HCT116 (cell line): ENCODE results near the gene KRTAP9-7. TPM values are rescaled to one million over a fixed set of nuclear protein-coding genes. Genes with fewer than 3 reads are reported as not detected.

Experiments
- ATAC-seq: fragments of 200-7000 bp; cut with Tn5 transposase; 2 replicates; pipeline ENCODE4 v1.9.1; 2020; ENCODE audit warnings: mild to moderate bottlenecking, moderate library complexity
- BruUV-seq: library from RNA; stranded (reverse); fragments of 400-500 nt; replicated peaks from 2 replicates; lab custom pipeline; 2021; lab: Mats Ljungman, UMichigan
- CTCF ChIA-PET: fragments of 300-600 bp; sonication (Branson Sonifier 250); formaldehyde crosslinking; loops from one replicate; lab custom pipeline; 2021; ENCODE audit warnings: antibody characterized with exemption; lab: Charles Lee
- POLR2A ChIA-PET: fragments of 300-600, 350-600 bp; sonication (Branson Sonifier 250); formaldehyde crosslinking; loops from one replicate; lab custom pipeline; 2021; ENCODE audit warnings: antibody characterized with exemption; lab: Charles Lee
- RAD21 ChIA-PET, 2 experiments: fragments of 300-600 bp; sonication (Branson Sonifier 250); formaldehyde crosslinking; loops; one replicate each; lab custom pipeline; 2023; ENCODE audit warnings: low total read pairs in 2 of 2; ENCODE audit not compliant: uncharacterized antibody in 2 of 2, unreplicated experiment in 2 of 2, low non-redundant PET in 1 of 2; lab: Charles Lee
- DNase-seq: peaks from one replicate; pipeline ENCODE4 v3.0.0-alpha.2; 2010; ENCODE audit warnings: low read depth, low spot score
- H2AFZ ChIP-seq: fragments of 200-600 bp; shearing (Covaris generic), sonication (generic); 2 replicates; pipeline ENCODE4 v1.6.1; 2017; ENCODE audit warnings: low read depth, mixed run types, mixed read lengths, antibody characterized with exemption, low read length; ENCODE audit not compliant: poor library complexity, severe bottlenecking
- H3K27ac ChIP-seq: 2 replicates; pipeline ENCODE4 v1.5.1; 2012; ENCODE audit warnings: low read depth, low read length
- H3K27me3 ChIP-seq: fragments of 200-600 bp; sonication (generic); 2 replicates; pipeline ENCODE4 v1.6.1; 2016; ENCODE audit warnings: mixed run types, low read length, mixed read lengths; ENCODE audit not compliant: insufficient read depth
- H3K36me3 ChIP-seq, 2 experiments: fragments of 200-500 bp in 1 of 2; fragments of 200-600 bp in 1 of 2; sonication (Bioruptor generic) in 1 of 2; sonication (generic) in 1 of 2; 2 replicates each; pipeline versions ENCODE4 v1.5.1 to v1.6.1; 2014 to 2016; ENCODE audit warnings: low read length in 2 of 2, inconsistent platforms in 1 of 2, mixed read lengths in 1 of 2, mixed run types in 1 of 2; ENCODE audit not compliant: insufficient read depth in 2 of 2, control insufficient read depth in 1 of 2
- H3K4me1 ChIP-seq, 2 experiments: fragments of 200-600 bp in 1 of 2; sonication (generic) in 1 of 2; 2 replicates each; pipeline versions ENCODE4 v1.5.1 to v1.6.1; 2012 to 2017; ENCODE audit warnings: low read length in 2 of 2, inconsistent platforms in 1 of 2, mild to moderate bottlenecking in 1 of 2, mixed read lengths in 1 of 2, mixed run types in 1 of 2, moderate library complexity in 1 of 2; ENCODE audit not compliant: insufficient read depth in 2 of 2, control insufficient read depth in 1 of 2
- H3K4me2 ChIP-seq: fragments of 200-600 bp; sonication (generic); 2 replicates; pipeline ENCODE4 v1.6.1; 2017; ENCODE audit warnings: mixed run types, low read length, mixed read lengths
- H3K4me3 ChIP-seq, 2 experiments: fragments of 200-600 bp in 1 of 2; sonication (generic) in 1 of 2; replicated peaks in 1 of 2; 2 replicates each; pipeline ENCODE4 v1.5.1; 2011 to 2016; ENCODE audit warnings: low read length in 2 of 2, control low read depth in 1 of 2, low read depth in 1 of 2, mild to moderate bottlenecking in 1 of 2, mixed read lengths in 1 of 2, mixed run types in 1 of 2
- H3K79me2 ChIP-seq: fragments of 200-600 bp; sonication (generic); 2 replicates; pipeline ENCODE4 v1.6.1; 2017; ENCODE audit warnings: mild to moderate bottlenecking, mixed run types, low read length, moderate library complexity, mixed read lengths; ENCODE audit not compliant: insufficient read depth
- H3K9ac ChIP-seq: fragments of 200-600 bp; sonication (generic); 2 replicates; pipeline ENCODE4 v1.6.1; 2016; ENCODE audit warnings: low read length, mixed read lengths
- H3K9me2 ChIP-seq: fragments of 200-600 bp; sonication (generic), shearing (Covaris generic); 2 replicates; pipeline ENCODE4 v1.6.1; 2017; ENCODE audit warnings: mixed run types, mild to moderate bottlenecking, moderate library complexity; ENCODE audit not compliant: insufficient read depth
- H3K9me3 ChIP-seq, 2 experiments: fragments of 200-500 bp in 1 of 2; fragments of 200-600 bp in 1 of 2; sonication (Bioruptor generic) in 1 of 2; sonication (generic) in 1 of 2; 2 replicates each; pipeline ENCODE4 v1.6.1; 2014 to 2017; ENCODE audit warnings: low read length in 2 of 2, mixed read lengths in 2 of 2, inconsistent platforms in 1 of 2, low read depth in 1 of 2, mild to moderate bottlenecking in 1 of 2, mixed run types in 1 of 2, moderate library complexity in 1 of 2; ENCODE audit not compliant: control insufficient read depth in 1 of 2, insufficient read depth in 1 of 2
- H4K20me1 ChIP-seq: fragments of 200-600 bp; sonication (generic), shearing (Covaris generic); 2 replicates; pipeline ENCODE4 v1.6.1; 2017; ENCODE audit warnings: mixed run types, mild to moderate bottlenecking, moderate library complexity; ENCODE audit not compliant: insufficient read depth
- CBX3 ChIP-seq: IDR thresholded peaks from 2 replicates; pipeline ENCODE4 v1.6.1; 2012; ENCODE audit warnings: low read depth
- CEBPB ChIP-seq: IDR thresholded peaks from 2 replicates; pipeline ENCODE4 v1.6.1; 2012; ENCODE audit warnings: low read depth
- EGR1 ChIP-seq: IDR thresholded peaks from 2 replicates; pipeline ENCODE4 v1.6.1; 2012; ENCODE audit warnings: low read depth
- EZH2 ChIP-seq: fragments of 200-600 bp; sonication (generic); IDR thresholded peaks from 2 replicates; pipeline ENCODE4 v1.6.1; 2017; ENCODE audit warnings: antibody characterized with exemption, mixed run types
- EZH2phosphoT487 ChIP-seq: fragments of 200-600 bp; IDR thresholded peaks from 2 replicates; pipeline ENCODE4 v1.6.1; 2018; ENCODE audit warnings: antibody characterized with exemption, borderline replicate concordance
- FOSL1 ChIP-seq: IDR thresholded peaks from 2 replicates; pipeline ENCODE4 v1.6.1; 2012; ENCODE audit warnings: low read depth
- JUND ChIP-seq: IDR thresholded peaks from 2 replicates; pipeline ENCODE4 v1.6.1; 2012
- POLR2A ChIP-seq: IDR thresholded peaks from 2 replicates; pipeline ENCODE4 v1.7.0; 2011; ENCODE audit warnings: borderline replicate concordance; ENCODE audit not compliant: insufficient read depth, insufficient read length; ENCODE audit errors: extremely low read depth
- RAD21 ChIP-seq: IDR thresholded peaks from 2 replicates; pipeline ENCODE4 v1.6.1; 2012; ENCODE audit warnings: low read depth, mild to moderate bottlenecking
- SIN3A ChIP-seq: IDR thresholded peaks from 2 replicates; pipeline ENCODE4 v1.6.1; 2012; ENCODE audit warnings: low read depth
- TCF7L2 ChIP-seq: IDR thresholded peaks from 2 replicates; pipeline ENCODE4 v1.7.0; 2011; ENCODE audit warnings: borderline replicate concordance, inconsistent platforms; ENCODE audit not compliant: insufficient read depth, insufficient read length; ENCODE audit errors: extremely low read depth
- YY1 ChIP-seq: IDR thresholded peaks from 2 replicates; pipeline ENCODE4 v1.6.1; 2011; ENCODE audit warnings: low read length, low read depth, moderate library complexity, mild to moderate bottlenecking; ENCODE audit not compliant: insufficient replicate concordance; ENCODE audit errors: extremely low read depth
- ZFX ChIP-seq: fragments of 450-650 bp; IDR thresholded peaks from 2 replicates; pipeline ENCODE4 v1.6.1; 2017
- intact Hi-C: fragments of 100-400 bp; cut with micrococcal nuclease; formaldehyde crosslinking; loops from 2 replicates; pipeline ENCODE4 v1.10.0; 2022
- total RNA-seq: library from RNA; stranded (reverse); gene quantifications from one replicate; pipeline ENCODE4 v1.2.1, GENCODE V29; 2021; ENCODE audit not compliant: unreplicated experiment
- TF ChIP-seq, protein P1 (sequence below): IDR thresholded peaks from 2 replicates; pipeline ENCODE4 v1.6.1; 2012
- TF ChIP-seq, protein P2 (sequence below): IDR thresholded peaks from 2 replicates; pipeline ENCODE4 v1.6.1; 2011; ENCODE audit warnings: mild to moderate bottlenecking, low read length, moderate library complexity; ENCODE audit not compliant: insufficient replicate concordance; ENCODE audit errors: extremely low read depth
- TF ChIP-seq, protein P3 (sequence below): IDR thresholded peaks from 2 replicates; pipeline ENCODE4 v1.6.1; 2012; ENCODE audit warnings: low read depth
- TF ChIP-seq, protein P4 (sequence below): IDR thresholded peaks from 2 replicates; pipeline ENCODE4 v1.6.1; 2012

KRTAP9-7 gene
- total RNA-seq, 1 experiment from 2014 or later = not detected

DNA sequence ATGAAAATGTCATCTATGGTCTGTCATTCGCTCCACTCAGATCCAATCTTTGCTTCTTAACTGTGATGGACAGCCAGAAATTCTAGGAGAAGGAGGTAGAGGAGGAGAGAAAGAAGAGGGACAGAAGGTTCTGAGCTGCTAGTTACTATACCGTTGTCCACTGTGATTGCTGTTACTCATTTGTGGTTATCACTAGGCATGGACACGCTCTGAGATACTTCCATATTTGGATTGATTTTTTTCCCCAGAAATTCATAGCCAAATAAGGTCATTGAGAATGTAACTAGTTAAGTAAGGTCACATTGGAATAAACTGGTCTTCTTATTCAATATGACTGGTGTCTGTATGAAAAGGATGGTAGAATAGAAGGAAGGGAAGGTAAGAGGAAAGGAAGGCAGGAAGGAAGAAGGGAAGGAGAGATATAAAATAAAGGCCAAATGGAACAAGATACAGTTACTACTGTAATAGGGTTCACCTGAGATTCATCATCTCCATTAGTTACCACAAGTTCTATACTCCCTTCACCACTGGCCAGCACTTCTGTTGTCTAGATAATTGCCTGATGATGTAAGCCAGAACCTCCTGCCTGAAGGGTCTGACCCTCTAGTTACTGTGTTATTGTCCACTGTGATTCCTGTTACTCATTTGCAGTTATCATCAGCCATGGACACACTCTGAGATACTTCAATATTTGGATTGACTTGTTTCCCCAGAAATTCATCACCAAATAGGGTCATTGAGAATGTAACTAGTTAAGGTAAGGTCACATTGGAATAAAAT, 2.9 kb downstream of the KRTAP9-7 start:
- no TSS peak for BruUV-seq
- Histone ChIP-seq H3K9me2 (no peaks in the 10 kb centered on the region), H4K20me1 (no peaks in the 10 kb centered on the region), H3K27me3 (no peaks in the 10 kb centered on the region), H3K9ac (no peak overlapping the region), H3K4me2 (no peak overlapping the region), H3K4me3 (no peak overlapping the region), H3K4me1 (no peaks in the 10 kb centered on the region), H3K9me3 (no peaks in the 10 kb centered on the region; a peak in 1 of 4 replicates), H3K79me2 (no peaks in the 10 kb centered on the region), H3K27ac (no peak overlapping the region), H3K36me3 (no peaks in the 10 kb centered on the region), H2AFZ (no peak overlapping the region)
- no peak for ATAC-seq
- intact Hi-C loops = no loop called here
- ChIA-PET RAD21 (no interaction called here), CTCF (no interaction called here), POLR2A (no interaction called here)
- TF ChIP-seq ZFX = no peak
- TF ChIP-seq, protein P1, sequence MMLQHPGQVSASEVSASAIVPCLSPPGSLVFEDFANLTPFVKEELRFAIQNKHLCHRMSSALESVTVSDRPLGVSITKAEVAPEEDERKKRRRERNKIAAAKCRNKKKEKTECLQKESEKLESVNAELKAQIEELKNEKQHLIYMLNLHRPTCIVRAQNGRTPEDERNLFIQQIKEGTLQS = no peak
- no peak for TF ChIP-seq TCF7L2
- no peak for TF ChIP-seq EGR1
- TF ChIP-seq POLR2A = no peak
- no peak for TF ChIP-seq SIN3A
- TF ChIP-seq EZH2 = no peak
- no peak for TF ChIP-seq CEBPB
- no peak for TF ChIP-seq JUND
- no peak for TF ChIP-seq EZH2phosphoT487
- TF ChIP-seq, protein P2, sequence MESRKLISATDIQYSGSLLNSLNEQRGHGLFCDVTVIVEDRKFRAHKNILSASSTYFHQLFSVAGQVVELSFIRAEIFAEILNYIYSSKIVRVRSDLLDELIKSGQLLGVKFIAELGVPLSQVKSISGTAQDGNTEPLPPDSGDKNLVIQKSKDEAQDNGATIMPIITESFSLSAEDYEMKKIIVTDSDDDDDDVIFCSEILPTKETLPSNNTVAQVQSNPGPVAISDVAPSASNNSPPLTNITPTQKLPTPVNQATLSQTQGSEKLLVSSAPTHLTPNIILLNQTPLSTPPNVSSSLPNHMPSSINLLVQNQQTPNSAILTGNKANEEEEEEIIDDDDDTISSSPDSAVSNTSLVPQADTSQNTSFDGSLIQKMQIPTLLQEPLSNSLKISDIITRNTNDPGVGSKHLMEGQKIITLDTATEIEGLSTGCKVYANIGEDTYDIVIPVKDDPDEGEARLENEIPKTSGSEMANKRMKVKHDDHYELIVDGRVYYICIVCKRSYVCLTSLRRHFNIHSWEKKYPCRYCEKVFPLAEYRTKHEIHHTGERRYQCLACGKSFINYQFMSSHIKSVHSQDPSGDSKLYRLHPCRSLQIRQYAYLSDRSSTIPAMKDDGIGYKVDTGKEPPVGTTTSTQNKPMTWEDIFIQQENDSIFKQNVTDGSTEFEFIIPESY = no peak
- TF ChIP-seq, protein P3, sequence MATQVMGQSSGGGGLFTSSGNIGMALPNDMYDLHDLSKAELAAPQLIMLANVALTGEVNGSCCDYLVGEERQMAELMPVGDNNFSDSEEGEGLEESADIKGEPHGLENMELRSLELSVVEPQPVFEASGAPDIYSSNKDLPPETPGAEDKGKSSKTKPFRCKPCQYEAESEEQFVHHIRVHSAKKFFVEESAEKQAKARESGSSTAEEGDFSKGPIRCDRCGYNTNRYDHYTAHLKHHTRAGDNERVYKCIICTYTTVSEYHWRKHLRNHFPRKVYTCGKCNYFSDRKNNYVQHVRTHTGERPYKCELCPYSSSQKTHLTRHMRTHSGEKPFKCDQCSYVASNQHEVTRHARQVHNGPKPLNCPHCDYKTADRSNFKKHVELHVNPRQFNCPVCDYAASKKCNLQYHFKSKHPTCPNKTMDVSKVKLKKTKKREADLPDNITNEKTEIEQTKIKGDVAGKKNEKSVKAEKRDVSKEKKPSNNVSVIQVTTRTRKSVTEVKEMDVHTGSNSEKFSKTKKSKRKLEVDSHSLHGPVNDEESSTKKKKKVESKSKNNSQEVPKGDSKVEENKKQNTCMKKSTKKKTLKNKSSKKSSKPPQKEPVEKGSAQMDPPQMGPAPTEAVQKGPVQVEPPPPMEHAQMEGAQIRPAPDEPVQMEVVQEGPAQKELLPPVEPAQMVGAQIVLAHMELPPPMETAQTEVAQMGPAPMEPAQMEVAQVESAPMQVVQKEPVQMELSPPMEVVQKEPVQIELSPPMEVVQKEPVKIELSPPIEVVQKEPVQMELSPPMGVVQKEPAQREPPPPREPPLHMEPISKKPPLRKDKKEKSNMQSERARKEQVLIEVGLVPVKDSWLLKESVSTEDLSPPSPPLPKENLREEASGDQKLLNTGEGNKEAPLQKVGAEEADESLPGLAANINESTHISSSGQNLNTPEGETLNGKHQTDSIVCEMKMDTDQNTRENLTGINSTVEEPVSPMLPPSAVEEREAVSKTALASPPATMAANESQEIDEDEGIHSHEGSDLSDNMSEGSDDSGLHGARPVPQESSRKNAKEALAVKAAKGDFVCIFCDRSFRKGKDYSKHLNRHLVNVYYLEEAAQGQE = no peak
- TF ChIP-seq RAD21 = no peak
- TF ChIP-seq YY1 = no peak
- no peak for TF ChIP-seq FOSL1
- TF ChIP-seq, protein P4, sequence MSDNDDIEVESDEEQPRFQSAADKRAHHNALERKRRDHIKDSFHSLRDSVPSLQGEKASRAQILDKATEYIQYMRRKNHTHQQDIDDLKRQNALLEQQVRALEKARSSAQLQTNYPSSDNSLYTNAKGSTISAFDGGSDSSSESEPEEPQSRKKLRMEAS = no peak
- TF ChIP-seq CBX3 = no peak
- DNase-seq = no peak
